CD4-positive, alpha-beta T cell treated with Interferon gamma for 1 hour (primary cell): ENCODE measurements around the gene AIG1.
"Not testable (repeated sequence)": the region's sequence is repeated elsewhere in the genome, so short reads cannot be mapped to it uniquely, and the experiment has no call there.

ENCODE experiments used
- DNase-seq: peaks from one replicate; pipeline ENCODE4 v3.0.0-alpha.2; 2020

Gene AIG1

DNA sequence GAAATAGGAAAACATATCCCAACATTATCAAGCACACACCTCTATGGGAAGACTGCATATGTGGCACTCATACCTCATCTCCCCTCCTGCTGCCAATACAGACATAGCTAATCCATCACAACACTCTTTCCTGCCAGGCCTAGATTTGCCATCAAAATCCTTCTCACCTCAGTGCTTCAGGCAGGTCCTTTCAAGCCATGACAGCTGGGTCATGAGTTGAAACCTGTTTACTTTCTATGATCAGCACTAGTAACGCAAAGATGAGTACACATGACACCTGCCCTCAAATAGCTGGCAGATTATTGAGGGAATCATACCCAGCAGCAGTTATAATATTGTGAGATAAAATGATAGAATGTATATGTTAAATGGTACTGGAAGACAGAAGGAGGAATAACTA lies 183.1 kb downstream of the AIG1 start:
- DNase-seq: no peak

DNA sequence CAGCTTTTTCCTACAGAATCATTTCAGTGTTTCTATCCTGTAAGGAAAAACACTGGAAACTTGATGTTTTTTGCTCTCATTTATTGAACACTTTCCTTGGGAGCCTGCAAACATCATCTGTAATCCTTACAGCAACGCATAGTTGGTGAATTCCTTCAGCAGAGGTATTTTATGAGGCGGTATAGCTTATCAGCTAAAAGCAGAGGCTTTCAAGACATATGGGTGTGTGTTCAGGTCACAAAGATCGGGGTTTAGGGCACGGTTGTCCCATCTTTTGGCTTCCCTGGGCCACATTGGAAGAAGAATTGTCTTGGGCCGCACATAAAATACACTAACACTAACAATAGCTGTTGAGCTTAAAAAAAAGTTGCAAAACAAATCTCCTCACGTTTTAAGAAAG lies 185.0 kb downstream of the AIG1 start:
- DNase-seq: no peak

- DNase-seq: not testable (repeated sequence)
Measured at GRCh38 chr6:143246166-143246775, 185.6 kb downstream of the AIG1 start.

DNA sequence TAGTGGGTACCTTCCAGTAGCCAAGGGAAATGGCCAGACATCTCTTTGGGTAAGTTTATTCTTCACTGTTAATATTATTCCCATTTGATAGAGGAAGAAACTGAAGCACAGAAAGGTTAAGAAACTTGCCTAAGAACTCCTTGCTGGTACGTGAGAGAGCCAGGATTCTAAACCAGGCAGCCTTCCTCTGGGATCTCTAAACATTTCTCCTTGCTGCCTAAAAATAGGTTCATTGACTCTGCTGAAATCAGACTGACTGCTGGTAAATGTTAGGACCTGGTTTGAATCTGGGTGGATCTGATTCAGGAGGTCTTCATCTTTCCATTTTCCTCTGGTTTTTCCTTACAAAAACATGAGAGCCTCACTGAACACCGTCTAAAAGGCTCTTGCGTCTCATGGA lies 186.9 kb downstream of the AIG1 start:
- DNase-seq: no peak

- DNase-seq: no peak
Measured at GRCh38 chr6:143248359-143248758, 187.7 kb downstream of the AIG1 start.

DNA sequence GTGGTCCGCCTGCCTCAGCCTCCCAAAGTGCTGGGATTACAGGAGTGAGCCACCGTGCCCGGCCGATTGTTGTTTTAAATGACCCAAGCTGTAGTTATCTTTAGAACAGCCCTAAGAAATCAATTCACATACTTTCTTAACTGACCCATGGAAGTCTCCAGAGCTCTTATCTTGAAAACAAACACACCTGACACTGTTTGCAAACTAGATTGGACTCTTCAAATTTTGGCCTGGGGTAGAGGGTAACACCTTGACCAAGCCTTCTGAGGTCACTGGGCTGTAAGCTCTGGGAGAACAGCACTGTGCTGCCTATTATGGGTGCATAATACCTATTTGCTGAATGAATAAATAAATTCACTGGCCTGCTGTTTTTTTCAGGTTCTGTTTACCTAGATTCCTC lies 190.6 kb downstream of the AIG1 start:
- DNase-seq: no peak

DNA sequence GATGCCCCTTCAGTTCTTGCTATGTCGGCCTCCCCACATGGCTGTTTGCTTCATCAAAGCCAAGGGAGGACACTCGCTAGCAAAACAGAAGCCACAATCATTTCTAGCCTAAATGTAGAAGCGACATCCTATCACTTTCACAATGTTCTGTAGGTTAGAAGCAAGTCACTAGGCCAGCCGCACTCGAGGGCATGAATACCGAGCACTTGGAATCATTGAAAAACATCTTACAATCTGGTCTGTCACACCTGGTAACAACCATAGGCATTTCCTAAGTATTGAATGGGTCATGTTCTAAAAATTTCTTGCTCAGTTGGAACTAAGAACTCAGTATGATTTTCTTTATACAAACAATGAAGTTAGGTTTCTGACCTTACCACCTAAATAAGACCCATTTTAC lies 192.3 kb downstream of the AIG1 start:
- DNase-seq: no peak

DNA sequence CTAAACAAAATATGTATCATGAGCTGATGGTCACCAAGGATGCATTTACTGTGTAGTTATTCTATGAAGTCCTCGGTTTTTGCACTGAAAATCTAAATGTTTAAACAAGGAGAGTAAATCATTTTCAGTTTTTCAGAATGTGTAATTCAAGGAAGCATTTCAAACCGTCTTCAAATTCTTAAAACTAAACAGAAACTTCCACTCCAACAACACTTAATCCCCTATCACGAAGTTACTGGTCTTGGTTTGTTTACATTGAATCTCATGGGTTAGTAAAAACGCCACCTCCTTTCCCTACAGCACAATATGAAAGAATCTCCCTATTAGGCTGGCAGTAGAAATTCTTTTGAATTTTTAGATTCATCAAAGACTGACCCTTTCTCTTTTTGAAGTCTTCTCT lies 192.9 kb downstream of the AIG1 start:
- DNase-seq: no peak

- DNase-seq: no peak
Measured at GRCh38 chr6:143258945-143259344, 198.3 kb downstream of the AIG1 start.

DNA sequence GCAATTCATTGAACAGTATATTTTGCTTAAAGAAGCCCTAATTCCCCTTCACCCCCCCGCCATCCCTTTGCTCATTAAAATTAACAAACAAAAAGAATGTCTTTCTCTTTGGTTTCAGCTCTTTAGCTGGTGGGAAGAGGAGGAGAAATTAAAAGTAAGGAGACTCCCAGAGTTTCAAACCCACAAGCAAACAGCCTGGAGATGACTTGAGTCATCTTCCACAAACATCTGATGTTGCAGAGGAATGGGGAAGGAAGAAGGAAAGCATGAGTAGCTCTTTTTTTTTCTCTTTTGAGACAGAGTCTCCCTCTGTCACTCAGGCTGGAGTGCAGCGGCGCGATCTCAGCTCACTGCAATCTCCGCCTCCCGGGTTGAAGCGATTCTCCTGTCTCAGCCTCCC lies 200.2 kb downstream of the AIG1 start:
- no peak for DNase-seq

- DNase-seq: no peak
Measured at GRCh38 chr6:143261899-143262436, 201.3 kb downstream of the AIG1 start.

GRCh38 chr6:143262859-143263258 lies 202.2 kb downstream of the AIG1 start:
- no peak for DNase-seq

GRCh38 chr6:143264379-143264778 lies 203.7 kb downstream of the AIG1 start:
- no peak for DNase-seq

DNA sequence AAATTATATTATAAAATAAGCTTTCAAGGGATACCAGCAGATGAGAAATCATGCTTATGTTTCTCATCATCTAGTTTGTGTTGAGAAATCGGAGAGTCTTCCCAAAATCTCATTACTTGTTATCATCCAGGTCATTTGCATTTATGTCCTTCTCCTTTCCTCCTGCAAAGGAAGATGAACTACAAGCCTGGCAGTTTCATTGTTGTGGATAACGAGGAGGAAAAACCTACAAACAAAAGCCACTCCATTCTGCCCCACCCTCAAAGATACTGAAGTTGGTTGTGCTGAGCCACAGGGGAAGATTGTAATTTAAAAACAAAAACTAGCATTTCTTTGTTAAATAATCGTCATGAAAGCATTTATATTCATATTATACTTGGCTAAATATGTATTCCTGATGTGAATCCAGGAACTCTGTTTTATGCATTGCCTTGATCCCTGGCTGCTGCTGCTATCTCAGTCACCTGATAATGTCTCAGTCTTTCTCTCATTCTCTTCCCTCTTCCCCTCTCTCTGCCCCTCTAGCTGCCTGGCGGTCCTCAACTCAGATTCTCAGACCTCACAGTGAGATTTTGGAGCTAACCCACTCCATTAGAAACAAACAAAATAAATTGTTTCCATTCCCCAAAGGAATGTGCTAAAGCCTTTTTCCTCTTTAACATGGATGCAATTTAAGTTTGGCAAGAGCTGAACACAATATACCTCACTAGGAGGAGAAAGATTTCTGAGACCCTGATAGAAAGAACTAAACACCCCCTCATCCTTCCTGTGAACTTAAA lies 204.5 kb downstream of the AIG1 start:
- DNase-seq: no peak

DNA sequence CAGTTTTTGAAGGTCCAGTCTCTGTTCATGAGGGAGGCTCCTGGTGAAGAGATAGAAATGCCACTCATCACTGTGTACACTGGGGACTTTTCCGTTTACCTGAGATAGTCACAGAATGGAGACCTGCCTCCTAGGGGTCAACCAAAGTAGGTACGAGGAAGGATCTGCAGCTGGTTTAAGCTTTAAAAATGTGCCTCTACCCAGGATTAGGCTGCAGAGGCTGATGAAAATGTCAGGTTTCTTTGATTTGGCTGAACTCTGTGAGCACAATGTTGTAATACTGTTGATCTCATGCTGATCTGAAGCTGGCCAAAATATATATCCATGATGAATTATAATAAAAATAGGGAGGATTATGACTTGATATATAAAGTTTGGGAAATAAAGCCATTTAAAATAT lies 207.1 kb downstream of the AIG1 start:
- DNase-seq: no peak

DNA sequence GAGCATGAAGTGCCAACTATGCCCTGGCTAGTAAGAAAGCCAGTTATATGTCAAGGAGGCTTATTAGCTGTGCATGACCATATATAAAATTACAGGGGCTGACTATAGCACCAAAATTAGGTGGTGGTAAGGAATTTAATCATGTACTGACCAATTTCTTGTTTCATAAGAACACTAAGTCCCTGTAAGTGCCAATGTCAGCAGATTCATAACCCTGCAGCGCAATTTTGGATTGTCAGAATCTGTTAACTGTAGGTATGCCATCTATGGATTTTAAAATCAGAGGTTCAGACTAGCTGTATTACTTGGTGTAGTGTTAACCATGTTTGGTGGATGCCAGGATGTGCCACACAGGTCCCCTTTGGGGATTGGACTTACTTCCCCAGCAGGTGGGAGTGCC lies 207.8 kb downstream of the AIG1 start:
- no peak for DNase-seq

- no peak for DNase-seq
Measured at GRCh38 chr6:143270026-143270425, 209.3 kb downstream of the AIG1 start.

DNA sequence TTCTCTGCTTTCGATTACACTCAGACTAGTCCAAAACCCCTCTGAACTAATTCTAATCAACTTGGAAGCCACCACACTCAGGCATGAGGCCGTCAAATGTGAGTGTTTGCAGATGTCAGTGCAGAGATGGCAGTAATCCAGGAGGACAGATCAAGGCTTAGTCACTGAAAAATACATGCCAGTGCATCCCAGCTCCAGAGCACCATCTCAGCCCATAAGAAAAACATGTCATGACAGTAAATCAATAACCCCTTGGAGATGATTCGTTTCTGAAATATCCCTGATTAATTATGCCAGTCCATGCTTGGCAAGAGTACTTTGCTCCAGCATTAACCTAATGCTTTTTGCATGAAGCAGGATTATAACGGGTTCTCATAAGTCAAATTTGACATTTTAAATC lies 210.3 kb downstream of the AIG1 start:
- DNase-seq: no peak

- DNase-seq: no peak
Measured at GRCh38 chr6:143276436-143276835, 215.7 kb downstream of the AIG1 start.

DNA sequence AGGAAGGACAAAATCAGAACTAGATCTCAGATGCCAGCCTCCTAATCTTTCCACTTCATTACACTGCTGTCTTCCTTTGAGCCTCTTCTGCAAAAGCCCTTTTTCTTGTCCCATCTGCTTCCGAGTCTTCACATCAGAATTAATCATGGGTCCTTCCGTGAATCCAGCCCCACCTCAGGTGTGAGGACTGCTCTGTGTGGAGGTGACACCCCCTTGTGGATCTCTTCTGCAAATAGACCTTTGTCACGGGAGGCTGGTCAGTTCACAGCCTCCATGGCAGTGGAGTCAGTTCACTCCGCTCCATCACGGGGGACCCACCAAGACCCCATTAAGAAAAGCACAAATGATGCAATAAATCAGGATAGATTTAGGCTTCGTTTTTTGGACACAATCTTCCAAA lies 218.7 kb downstream of the AIG1 start:
- DNase-seq: no peak

DNA sequence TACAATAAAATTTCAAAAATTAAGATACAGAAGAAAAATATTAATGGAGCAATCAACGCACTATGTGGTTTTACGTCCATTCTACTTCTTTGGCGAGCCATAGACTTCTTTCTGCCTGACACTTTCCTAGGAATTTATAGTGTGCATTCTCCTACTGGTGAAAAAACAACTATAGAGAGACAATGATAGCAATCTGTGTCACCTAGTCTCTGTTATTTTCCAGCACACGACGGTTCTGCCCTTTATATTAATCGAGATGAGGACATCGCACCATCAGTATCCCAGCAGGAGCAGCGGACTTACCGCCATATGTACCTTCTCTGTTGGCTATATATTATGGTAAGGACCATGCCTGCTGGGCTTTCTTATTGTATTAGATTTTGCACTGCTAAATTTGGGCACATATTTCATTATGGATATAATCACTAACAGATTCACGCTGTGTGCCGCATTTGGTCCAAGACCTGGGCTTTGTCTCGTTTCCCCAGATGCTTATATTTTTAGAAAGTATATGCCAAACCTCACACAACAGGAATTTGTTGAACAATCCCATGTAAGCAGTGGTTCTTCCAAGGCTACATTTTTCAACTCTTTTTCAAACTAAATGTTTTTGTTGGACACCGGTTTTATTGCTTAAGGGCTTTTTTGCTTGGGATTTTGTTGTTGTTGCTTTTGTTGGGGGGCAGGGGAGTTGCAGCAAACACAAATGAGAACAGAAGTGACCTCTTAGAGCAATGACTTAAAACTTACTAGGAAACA lies 223.4 kb downstream of the AIG1 start:
- no peak for DNase-seq

DNA sequence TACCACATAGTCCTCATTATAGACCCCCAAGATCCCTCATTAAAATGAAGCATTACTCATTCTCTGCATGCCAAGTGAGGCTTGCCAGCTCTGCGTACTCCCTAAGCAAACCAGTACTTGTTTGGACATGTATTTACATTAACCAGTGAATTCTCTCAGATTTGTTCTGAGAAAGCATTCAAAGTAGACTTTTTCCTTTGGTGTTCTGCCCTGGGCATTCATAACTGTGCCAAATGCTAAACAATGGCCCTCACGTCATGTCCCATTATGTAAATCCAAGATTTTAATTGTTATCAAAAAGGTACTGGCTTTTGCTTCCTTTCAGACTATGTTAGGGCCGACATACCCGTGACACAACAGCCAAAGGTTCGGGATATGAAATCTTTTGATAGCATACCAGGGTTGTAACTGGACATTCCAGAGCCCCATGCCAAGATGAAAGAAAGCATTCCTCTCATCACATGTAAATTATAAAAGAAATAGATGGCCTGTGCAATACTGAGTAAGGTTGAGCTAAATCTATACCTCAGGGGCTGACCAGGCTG lies 225.6 kb downstream of the AIG1 start:
- DNase-seq: no peak

DNA sequence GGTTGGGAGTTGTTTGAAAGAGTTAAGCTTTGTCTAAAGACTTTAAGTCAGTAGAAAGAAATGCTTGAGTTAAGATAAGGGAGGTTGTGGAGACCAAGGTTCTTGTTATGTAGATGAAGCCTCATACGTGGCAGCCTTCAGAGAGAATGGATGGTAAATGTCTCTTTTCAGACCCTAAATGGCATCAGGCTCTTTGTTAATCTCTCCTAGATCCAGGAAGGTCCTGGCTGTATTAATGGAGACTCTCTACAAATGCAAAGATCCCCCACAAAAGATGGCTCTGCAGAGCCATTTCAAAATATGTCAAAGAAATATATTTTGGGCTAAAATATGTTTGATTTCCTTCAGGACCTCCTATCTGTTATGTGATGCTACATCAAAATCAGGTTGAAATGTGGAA lies 228.2 kb downstream of the AIG1 start:
- no peak for DNase-seq

DNA sequence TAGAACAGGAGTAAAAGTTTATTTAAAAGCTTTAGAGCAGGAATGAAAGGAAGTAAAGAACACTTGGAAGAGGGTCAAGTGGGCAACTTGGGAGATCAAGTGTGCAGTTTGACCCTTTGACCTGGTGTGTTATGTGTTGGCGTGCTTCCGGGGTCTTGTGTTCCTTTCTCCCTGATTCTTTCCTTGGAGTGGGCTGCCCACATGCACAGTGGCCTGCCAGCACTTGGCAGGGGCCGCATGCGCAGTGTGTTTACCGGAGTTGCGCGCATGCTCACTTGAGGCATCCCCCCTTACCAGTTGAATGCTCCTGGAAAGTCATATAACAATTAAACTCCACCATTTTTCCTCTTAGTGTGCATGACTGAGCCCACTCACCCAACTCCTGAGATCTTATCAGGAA lies 229.5 kb downstream of the AIG1 start:
- DNase-seq: no peak
